IPS-NIHi7 (cell line): ENCODE measurements around the gene ALG8.
"Not testable (repeated sequence)": the region's sequence is repeated elsewhere in the genome, so short reads cannot be mapped to it uniquely, and the experiment has no call there.

ENCODE experiments used
- DNase-seq: peaks from one replicate; pipeline ENCODE4 v3.0.0; 2012; ENCODE audit warnings: mixed read lengths; ENCODE audit errors: extremely low spot score

The ALG8 gene

GRCh38 chr11:78100676-78101472 lies 38.6 kb downstream of the ALG8 start:
- DNase-seq: no peak

DNA sequence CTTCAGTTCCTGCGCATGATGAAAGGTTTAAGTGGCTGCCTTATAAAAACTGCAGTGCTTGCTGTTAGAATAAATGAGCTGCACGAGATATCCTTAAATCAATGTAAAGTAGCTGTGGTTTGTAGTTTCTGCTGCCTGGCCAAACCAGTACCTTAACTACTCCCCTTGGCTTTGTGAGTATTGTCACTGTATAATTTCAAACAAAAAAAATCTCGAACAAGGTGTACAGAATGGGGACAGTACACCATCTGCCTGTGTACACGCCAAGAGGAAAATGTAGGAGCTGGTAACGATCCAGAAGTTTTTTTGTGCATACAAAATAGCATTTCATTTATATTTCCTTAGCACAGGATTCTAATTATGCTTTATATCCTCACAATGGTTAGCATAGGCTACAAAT lies 39.2 kb downstream of the ALG8 start:
- no peak for DNase-seq

DNA sequence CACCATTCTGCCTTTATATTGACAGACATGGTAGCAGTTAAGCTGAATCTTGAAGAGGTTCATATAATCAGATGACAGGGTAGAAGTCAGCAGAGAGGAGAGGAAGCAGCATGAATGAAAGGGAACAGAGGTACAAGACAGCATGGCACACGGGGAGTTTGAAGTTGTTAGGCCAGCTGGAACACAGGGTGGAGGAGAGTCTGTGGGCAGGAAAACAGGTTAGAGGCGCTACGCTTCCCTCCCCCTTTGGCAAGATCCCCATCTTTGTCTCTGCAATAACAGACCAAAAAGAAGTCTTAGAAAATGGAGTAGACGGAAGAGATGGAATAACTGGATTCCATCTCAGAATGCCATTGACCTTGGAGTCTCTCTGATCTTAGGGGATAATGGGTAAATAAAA lies 39.8 kb downstream of the ALG8 start:
- DNase-seq: no peak

GRCh38 chr11:78097666-78098385 lies 41.6 kb downstream of the ALG8 start:
- no peak for DNase-seq

DNA sequence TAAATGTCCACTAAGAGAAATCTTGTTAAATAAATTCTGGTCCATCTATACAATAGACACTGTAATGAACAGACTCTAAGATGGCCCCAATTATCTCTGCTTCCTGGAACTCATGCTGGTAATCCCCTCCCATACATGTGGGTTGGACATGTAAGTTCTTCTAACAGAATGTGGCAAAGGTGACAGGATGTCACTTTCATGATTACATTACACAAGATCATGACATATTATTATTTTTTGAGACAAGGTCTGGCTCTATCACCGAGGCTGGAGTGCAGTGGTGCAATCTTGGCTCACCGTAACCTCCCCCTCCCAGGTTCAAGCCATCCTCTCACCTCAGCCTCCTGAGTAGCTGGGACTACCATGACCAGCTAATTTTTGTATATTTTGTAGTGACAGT lies 45.2 kb downstream of the ALG8 start:
- DNase-seq: no peak

DNA sequence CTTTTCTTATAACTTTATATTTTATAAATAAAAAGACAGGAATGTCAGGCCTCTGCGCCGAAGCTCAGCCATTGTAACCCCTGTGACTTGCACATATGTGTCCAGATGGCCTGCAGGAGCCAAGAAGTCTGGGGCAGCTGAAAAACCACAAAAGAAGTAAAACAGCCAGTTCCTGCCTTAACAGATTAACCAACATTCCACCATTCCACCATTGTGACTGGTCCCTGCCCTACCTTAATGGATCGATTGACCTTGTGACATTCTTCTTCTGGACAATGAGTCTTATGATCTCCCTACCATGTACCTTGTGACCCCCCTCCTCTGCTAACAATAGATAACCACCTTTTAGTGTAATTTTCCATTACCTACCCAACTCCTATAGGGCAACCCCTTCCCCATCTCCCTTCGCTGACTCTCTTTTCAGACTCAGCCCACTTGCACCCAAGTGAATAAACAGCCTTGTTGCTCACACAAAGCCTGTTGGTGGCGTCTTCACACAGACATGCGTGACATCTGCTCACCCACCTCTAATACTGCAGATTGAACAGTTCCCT lies 52.8 kb downstream of the ALG8 start:
- not testable (repeated sequence) for DNase-seq

GRCh38 chr11:78085972-78086371 lies 53.5 kb downstream of the ALG8 start:
- no peak for DNase-seq

GRCh38 chr11:78084506-78084905 lies 54.9 kb downstream of the ALG8 start:
- not testable (repeated sequence) for DNase-seq

- no peak for DNase-seq
Measured at GRCh38 chr11:78083021-78083420, 56.4 kb downstream of the ALG8 start.

GRCh38 chr11:78082146-78082545 lies 57.3 kb downstream of the ALG8 start:
- DNase-seq: no peak

DNA sequence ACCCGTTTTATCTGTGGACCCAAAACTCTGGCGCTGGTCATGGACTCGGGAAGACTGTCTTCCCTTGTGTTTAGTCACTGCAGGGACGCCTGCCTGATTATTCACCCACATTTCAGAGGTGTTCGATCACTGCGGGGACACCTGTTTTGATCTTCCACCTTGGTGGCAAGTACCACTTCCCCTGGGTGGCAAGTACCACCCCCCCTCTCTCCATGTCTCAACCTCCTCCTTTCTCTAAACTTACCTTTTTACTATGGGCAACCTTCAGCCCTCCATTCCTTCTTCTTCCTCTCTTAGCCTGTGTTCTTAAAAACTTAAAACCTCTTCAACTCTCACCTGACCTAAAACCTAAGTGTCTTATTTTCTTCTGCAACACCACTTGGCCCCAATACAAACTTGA lies 57.8 kb downstream of the ALG8 start:
- no peak for DNase-seq

DNA sequence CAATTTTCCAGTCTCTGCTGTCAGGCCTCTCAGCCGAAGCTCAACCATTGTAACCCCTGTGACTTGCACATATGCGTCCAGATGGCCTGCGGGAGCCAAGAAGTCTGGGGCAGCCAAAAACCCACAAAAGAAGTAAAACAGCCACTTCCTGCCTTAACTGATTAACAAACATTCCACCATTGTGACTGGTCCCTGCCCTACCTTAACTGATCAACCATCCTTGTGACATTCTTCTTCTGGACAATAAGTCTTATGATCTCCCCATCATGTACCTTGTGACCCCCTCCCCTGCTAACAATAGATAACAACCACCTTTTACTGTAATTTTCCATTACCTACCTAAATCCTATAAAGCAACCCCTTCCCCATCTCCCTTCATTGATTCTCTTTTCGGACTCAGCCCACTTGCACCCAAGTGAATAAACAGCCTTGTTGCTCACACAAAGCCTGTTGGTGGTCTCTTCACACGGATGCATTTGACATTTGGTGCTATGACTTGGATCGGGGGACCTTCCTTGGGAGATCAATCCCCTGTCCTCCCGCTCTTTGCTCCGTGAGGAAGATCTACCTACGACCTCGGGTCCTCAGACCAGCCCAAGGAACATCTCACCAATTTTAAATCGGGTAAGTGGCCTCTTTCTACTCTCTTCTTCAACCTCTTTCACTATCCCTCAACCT lies 58.5 kb downstream of the ALG8 start:
- DNase-seq: no peak

- DNase-seq: no peak
Measured at GRCh38 chr11:78080084-78080817, 59.2 kb downstream of the ALG8 start.

GRCh38 chr11:78079232-78080083 lies 60.0 kb downstream of the ALG8 start, which contains the start of gene NDUFC2:
TSS of gene NDUFC2 (minus strand) at chr11:78079862. CDS start at chr11:78079744, 118 bp downstream.
- DNase-seq: peak; percentile 83

DNA sequence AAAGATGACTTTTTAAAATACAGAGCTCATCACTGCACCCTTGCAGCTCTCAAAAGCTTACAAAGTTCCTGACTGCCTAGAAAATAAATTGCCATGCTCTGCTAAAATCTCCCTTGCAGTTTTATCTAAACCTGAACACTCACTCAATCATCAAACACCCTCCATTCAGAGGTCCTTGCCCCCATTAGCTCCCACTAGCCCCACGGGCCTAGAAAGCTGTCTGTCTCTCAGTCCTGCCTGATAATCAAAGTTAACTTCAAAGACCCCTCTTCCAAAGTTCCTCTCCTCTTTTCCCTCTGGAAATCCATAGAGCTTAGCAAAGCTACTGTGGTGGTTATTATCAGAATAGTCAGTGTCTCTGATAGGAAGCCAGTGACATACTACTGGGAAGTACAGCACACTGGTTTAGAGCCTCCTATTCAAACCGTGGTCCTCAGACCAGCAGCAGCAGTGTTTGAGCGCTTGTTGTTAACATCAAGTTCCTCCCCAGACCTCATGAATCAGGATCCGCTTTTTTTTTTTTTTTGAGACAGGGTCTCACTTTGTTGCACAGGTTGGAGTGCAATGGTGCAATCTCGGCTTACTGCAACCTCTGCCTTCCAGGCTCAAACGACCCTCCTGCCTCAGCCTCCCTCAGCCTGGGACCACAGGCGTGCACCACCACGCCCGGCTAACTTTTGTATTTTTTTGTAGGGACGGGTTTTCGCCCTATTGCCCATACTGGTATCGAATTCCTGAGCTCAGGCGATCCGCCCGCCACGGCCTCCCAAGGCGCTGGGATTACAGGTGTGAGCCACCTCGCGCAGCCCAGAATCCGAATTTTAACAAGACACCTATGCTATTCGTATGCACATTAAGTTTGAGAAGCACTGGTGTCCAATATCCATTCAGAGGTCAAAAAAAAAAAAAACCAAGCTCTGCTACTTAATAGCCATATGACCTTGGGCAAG lies 60.9 kb downstream of the ALG8 start:
- no peak for DNase-seq

DNA sequence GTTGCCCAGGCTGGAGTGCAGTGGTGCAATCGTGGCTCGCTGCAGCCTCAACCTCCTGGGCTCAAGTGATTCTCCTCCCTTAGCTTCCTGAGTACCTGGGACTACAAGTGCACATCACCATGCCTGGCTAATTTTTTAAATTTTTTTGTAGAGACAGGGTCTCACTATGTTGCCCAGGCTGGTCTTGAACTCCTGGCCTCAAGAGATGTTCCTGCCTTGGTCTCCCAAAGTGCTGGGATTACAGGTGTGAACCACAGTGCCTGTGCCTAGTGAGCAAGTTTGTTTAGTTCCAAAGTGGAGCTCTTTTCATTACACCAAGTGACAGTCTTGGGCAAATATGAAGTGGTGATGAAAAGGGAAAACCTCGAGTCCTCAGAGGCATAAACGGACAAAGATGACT lies 61.8 kb downstream of the ALG8 start:
- DNase-seq: not testable (repeated sequence)

GRCh38 chr11:78076733-78077403 lies 62.6 kb downstream of the ALG8 start:
- no peak for DNase-seq

- no peak for DNase-seq
Measured at GRCh38 chr11:78074756-78075155, 64.7 kb downstream of the ALG8 start.

GRCh38 chr11:78072455-78072854 lies 67.0 kb downstream of the ALG8 start:
- no peak for DNase-seq
